Measurements from ENCODE around the gene CTCFL.

- no peak for TF ChIP-seq CTCF (IDR thresholded peaks at IDR 0.05; ENCODE audit: insufficient read depth, low read length)
- no peak for TF ChIP-seq POLR2AphosphoS5 (IDR thresholded peaks at IDR 0.05; ENCODE audit: low read depth)
- no peak for TF ChIP-seq REST (IDR thresholded peaks at IDR 0.05; ENCODE audit: insufficient replicate concordance, low read depth)
- no peak for TF ChIP-seq GABPA (IDR thresholded peaks at IDR 0.05; ENCODE audit: low read depth)
- no peak for TF ChIP-seq SPI1 (IDR thresholded peaks at IDR 0.05; ENCODE audit: borderline replicate concordance, low read depth)
Observed at GRCh38 chr20:57491373-57491772, 33.6 kb downstream of the CTCFL start.

All from HL-60 (cell line).